NB4 (cell line): ENCODE data around the gene PLEKHM2.

Experiments used
- CTCF ChIP-seq: IDR thresholded peaks from one replicate; pipeline ENCODE4 v1.5.1; 2012; ENCODE audit warnings: low read depth, low read length
- MYC ChIP-seq: IDR thresholded peaks from 2 replicates; pipeline ENCODE4 v1.6.1; 2011; ENCODE audit warnings: low read depth, low read length
- POLR2A ChIP-seq: IDR thresholded peaks from 2 replicates; pipeline ENCODE4 v1.6.1; 2011; ENCODE audit warnings: mild to moderate bottlenecking; ENCODE audit not compliant: insufficient read length; ENCODE audit errors: extremely low read depth

- TF ChIP-seq CTCF (no peak), POLR2A (no peak), MYC (no peak)
Measured at GRCh38 chr1:15660151-15660550, 24.0 kb upstream of the PLEKHM2 start.
